ENCODE measurements around the gene ZC3H12C.

Gene ZC3H12C

GRCh38 chr11:110110854-110111253 lies 17.7 kb downstream of the ZC3H12C start:
- Mint-ChIP-seq H3K27me3 (peaks cover 16% of the 10 kb centered on the region), H3K4me3 (no peak overlapping the region), H3K9me3 (peaks cover 0 to 4% of the 10 kb centered on the region in 2 donors), H3K4me1 (no peaks in the 10 kb centered on the region), H3K27ac (no peak overlapping the region)
- ATAC-seq (no peak), DNase-seq (no peak)

- DNase-seq, result no peak
These were observed 19.3 kb downstream of the ZC3H12C start for GRCh38 chr11:110112457-110112856.

GRCh38 chr11:110113505-110113904 lies 20.3 kb downstream of the ZC3H12C start:
- Mint-ChIP-seq H3K27me3 (peaks cover 9% of the 10 kb centered on the region), H3K9me3 (no peaks in the 10 kb centered on the region)
- no peak for DNase-seq

More at GRCh38 chr11:110112457-110112856, 19.3 kb downstream of the ZC3H12C start:
- no peaks in the 10 kb centered on the region for H3K9me3 Mint-ChIP-seq
- no peak for ATAC-seq
- no peak overlapping the region for H3K4me3 Mint-ChIP-seq
- peaks cover 16% of the 10 kb centered on the region for H3K27me3 Mint-ChIP-seq
- no peaks in the 10 kb centered on the region for H3K4me1 Mint-ChIP-seq
- no peak overlapping the region for H3K27ac Mint-ChIP-seq

GRCh38 chr11:110113973-110114372 lies 20.8 kb downstream of the ZC3H12C start:
- Mint-ChIP-seq H3K4me1 (no peaks in the 10 kb centered on the region), H3K27ac (peak overlapping the region in 1 of 2 donors; percentile 16), H3K4me3 (no peak overlapping the region), H3K9me3 (no peaks in the 10 kb centered on the region), H3K27me3 (peaks cover 9% of the 10 kb centered on the region)
- no peak for ATAC-seq
- DNase-seq, result no peak

More at GRCh38 chr11:110113505-110113904, 20.3 kb downstream of the ZC3H12C start:
- no peak overlapping the region for H3K4me3 Mint-ChIP-seq
- ATAC-seq, result no peak
- H3K27ac Mint-ChIP-seq, result no peak overlapping the region
- H3K4me1 Mint-ChIP-seq, result no peaks in the 10 kb centered on the region

GRCh38 chr11:110119317-110119716 lies 26.1 kb downstream of the ZC3H12C start:
- Mint-ChIP-seq H3K27me3 (peaks cover 6% of the 10 kb centered on the region), H3K4me3 (no peak overlapping the region), H3K27ac (no peak overlapping the region), H3K4me1 (no peaks in the 10 kb centered on the region), H3K9me3 (no peaks in the 10 kb centered on the region)
- DNase-seq (no peak), ATAC-seq (no peak)

- Mint-ChIP-seq H3K9me3 (no peaks in the 10 kb centered on the region), H3K27ac (no peak overlapping the region), H3K4me1 (no peaks in the 10 kb centered on the region), H3K4me3 (no peak overlapping the region), H3K27me3 (peaks cover 16% of the 10 kb centered on the region)
- DNase-seq, result no peak
- no peak for ATAC-seq
These were observed 28.0 kb downstream of the ZC3H12C start for GRCh38 chr11:110121204-110121603.

- no peak for ATAC-seq
- no peaks in the 10 kb centered on the region for H3K9me3 Mint-ChIP-seq
- H3K27me3 Mint-ChIP-seq, result peaks cover 16% of the 10 kb centered on the region
- no peak overlapping the region for H3K4me3 Mint-ChIP-seq
- no peak for DNase-seq
- no peaks in the 10 kb centered on the region for H3K4me1 Mint-ChIP-seq
- H3K27ac Mint-ChIP-seq, result no peak overlapping the region
These were observed 29.8 kb downstream of the ZC3H12C start for GRCh38 chr11:110123003-110123402.

GRCh38 chr11:110124605-110125004 lies 31.4 kb downstream of the ZC3H12C start:
- no peak overlapping the region for H3K27ac Mint-ChIP-seq
- H3K9me3 Mint-ChIP-seq, result no peaks in the 10 kb centered on the region
- peaks cover 16% of the 10 kb centered on the region for H3K27me3 Mint-ChIP-seq
- H3K4me3 Mint-ChIP-seq, result no peak overlapping the region
- ATAC-seq (no peak), DNase-seq (no peak)
- H3K4me1 Mint-ChIP-seq, result no peaks in the 10 kb centered on the region

- Mint-ChIP-seq H3K27ac (no peak overlapping the region), H3K4me1 (no peaks in the 10 kb centered on the region), H3K27me3 (peaks cover 19% of the 10 kb centered on the region), H3K4me3 (no peak overlapping the region), H3K9me3 (no peaks in the 10 kb centered on the region)
- no peak for DNase-seq
- ATAC-seq, result no peak
These were observed 32.4 kb downstream of the ZC3H12C start for GRCh38 chr11:110125632-110126031.

GRCh38 chr11:110126936-110127335 lies 33.7 kb downstream of the ZC3H12C start:
- Mint-ChIP-seq H3K27ac (no peak overlapping the region), H3K4me3 (no peak overlapping the region), H3K9me3 (no peaks in the 10 kb centered on the region), H3K4me1 (no peaks in the 10 kb centered on the region), H3K27me3 (peaks cover 22% of the 10 kb centered on the region)
- ATAC-seq (no peak), DNase-seq (no peak)

- no peak overlapping the region for H3K27ac Mint-ChIP-seq
- no peak overlapping the region for H3K4me3 Mint-ChIP-seq
These were observed 35.0 kb downstream of the ZC3H12C start for GRCh38 chr11:110128161-110128560.

GRCh38 chr11:110130642-110131238 lies 37.5 kb downstream of the ZC3H12C start:
- H3K27me3 Mint-ChIP-seq, result peaks cover 8% of the 10 kb centered on the region
- H3K9me3 Mint-ChIP-seq, result no peaks in the 10 kb centered on the region
- no peak for DNase-seq
- H3K4me1 Mint-ChIP-seq, result no peaks in the 10 kb centered on the region
- no peak overlapping the region for H3K27ac Mint-ChIP-seq
- no peak overlapping the region for H3K4me3 Mint-ChIP-seq
- ATAC-seq, result no peak

More at GRCh38 chr11:110128161-110128560, 35.0 kb downstream of the ZC3H12C start:
- no peaks in the 10 kb centered on the region for H3K4me1 Mint-ChIP-seq
- ATAC-seq (no peak), DNase-seq (no peak)
- H3K9me3 Mint-ChIP-seq, result no peaks in the 10 kb centered on the region
- H3K27me3 Mint-ChIP-seq, result peaks cover 22% of the 10 kb centered on the region

GRCh38 chr11:110131386-110132123 lies 38.4 kb downstream of the ZC3H12C start:
- no peak overlapping the region for H3K4me3 Mint-ChIP-seq
- H3K9me3 Mint-ChIP-seq, result no peaks in the 10 kb centered on the region
- ATAC-seq (no peak), DNase-seq (no peak)
- no peaks in the 10 kb centered on the region for H3K4me1 Mint-ChIP-seq
- peaks cover 6% of the 10 kb centered on the region for H3K27me3 Mint-ChIP-seq
- H3K27ac Mint-ChIP-seq, result no peak overlapping the region

GRCh38 chr11:110133160-110133559 lies 40.0 kb downstream of the ZC3H12C start:
- Mint-ChIP-seq H3K9me3 (no peaks in the 10 kb centered on the region), H3K27ac (no peak overlapping the region), H3K4me3 (no peak overlapping the region), H3K27me3 (peaks cover 6% of the 10 kb centered on the region), H3K4me1 (no peaks in the 10 kb centered on the region)
- DNase-seq, result no peak
- ATAC-seq, result no peak

- no peak for ATAC-seq
- peaks cover 6% of the 10 kb centered on the region for H3K27me3 Mint-ChIP-seq
- no peaks in the 10 kb centered on the region for H3K4me1 Mint-ChIP-seq
These were observed 40.9 kb downstream of the ZC3H12C start for GRCh38 chr11:110134110-110134509.

GRCh38 chr11:110141812-110142211 lies 48.6 kb downstream of the ZC3H12C start:
- Mint-ChIP-seq H3K4me3 (no peak overlapping the region), H3K27ac (no peak overlapping the region), H3K27me3 (no peaks in the 10 kb centered on the region), H3K4me1 (no peaks in the 10 kb centered on the region), H3K9me3 (no peaks in the 10 kb centered on the region)
- ATAC-seq (no peak), DNase-seq (no peak)

More at GRCh38 chr11:110134110-110134509, 40.9 kb downstream of the ZC3H12C start:
- H3K4me3 Mint-ChIP-seq, result no peak overlapping the region
- no peak for DNase-seq
- H3K27ac Mint-ChIP-seq, result no peak overlapping the region
- H3K9me3 Mint-ChIP-seq, result no peaks in the 10 kb centered on the region

Data from stimulated activated naive CD8-positive, alpha-beta T cell treated with anti-CD3 and anti-CD28 coated beads, Interleukin-15, amount 100 ng/mL, for 72 hours (primary cell).